ENCODE results near the gene DLK1.

Gene DLK1

DNA sequence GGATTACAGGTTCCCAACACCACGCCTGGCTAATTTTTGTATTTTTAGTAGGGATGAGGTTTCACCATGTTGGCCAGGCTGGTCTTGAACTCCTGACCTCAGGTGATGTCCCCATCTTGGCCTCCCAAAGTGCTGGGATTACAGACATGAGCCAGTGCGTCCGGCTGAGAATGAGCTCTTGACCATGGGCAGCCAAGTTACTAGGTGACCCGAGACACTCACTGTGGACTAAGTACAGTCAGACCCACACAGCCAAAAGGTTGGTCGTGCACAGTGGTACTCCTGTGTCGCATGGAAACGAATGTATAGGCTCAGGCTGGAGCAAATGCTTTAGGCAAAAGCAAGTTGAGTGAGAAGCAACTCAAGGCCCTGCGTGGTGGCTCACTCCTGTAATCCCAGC is 21.0 kb downstream of the DLK1 start:
- no peak for DNase-seq (ENCODE audit: low read depth)
- no peak overlapping the region for H3K4me3 ChIP-seq (ENCODE audit: low read depth, low read length)

DNA sequence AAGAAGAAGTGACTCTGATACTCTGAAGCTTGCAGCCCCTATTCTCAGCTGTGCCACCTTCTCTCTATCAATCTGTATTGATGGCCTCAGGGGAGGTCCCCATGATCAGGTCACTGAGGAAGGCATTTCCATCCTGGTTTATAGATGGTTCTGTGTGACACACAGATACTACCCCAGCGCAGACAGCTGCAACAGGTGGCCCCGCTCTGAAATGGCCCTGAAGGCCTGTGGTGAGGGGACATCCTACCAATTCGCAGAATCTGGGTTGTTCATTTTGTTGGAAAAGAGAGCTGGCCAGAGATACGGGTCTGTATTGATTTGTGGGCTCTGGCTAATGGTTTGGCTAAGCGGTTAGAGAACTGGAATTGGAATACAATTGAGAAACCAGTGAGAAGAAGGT is 21.7 kb downstream of the DLK1 start:
- no peak overlapping the region for H3K4me3 ChIP-seq (ENCODE audit: low read depth, low read length)
- DNase-seq (ENCODE audit: low read depth): no peak

DNA sequence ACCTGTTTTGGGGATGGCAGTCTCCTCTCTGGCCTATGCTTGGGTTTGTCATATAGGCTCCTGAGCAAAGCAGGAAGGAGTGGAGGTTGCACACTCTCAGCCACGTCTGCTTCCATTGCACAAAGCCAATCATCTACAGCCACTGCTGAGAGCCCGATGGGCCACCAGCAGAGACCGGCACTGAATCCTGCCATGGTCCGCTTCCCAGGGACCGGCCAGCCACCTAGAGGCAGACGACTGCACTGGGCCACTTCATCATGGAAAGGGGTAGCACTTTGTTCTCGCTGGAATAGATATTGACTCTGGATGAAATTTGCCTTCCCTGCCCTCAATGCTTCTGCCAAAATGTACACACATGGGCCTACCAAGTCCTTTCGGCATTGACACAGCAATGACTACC is 22.3 kb downstream of the DLK1 start:
- no peak for DNase-seq (ENCODE audit: low read depth)

DNA sequence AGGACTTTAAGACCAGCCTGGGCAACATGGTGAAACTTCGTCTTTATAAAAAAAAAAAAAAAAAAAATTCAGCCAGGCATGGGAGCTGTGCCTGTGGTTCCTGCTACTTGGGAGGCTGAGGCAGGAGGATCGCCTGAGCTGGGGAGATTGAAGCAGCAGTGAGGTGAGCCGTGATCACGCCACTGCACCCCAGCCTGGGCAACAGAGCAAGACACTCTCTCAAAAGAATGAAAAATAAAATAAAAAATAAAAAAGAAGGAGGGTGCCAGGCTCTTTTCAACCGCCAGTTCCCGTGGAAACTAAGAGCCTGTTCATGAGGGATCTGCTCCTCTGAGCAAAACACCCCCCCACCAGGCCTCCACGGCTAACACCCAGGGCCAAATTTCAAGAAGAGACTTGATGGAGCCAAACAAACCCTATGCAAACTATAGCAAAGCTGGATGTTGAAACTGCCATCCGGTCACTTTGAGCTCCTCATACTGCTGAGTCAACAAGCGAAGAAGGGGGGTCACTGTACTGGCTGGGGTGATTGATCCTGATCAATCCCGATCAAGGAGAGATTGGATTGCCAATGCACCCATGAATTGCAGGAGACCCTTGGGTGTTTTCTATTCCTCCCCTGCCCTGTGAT is 23.4 kb downstream of the DLK1 start:
- H3K4me3 ChIP-seq (ENCODE audit: low read depth, low read length): no peak overlapping the region
- DNase-seq (ENCODE audit: low read depth): no peak

More for the DNA sequence above, 22.3 kb downstream of the DLK1 start:
- H3K4me3 ChIP-seq (ENCODE audit: low read depth, low read length): no peak overlapping the region

DNA sequence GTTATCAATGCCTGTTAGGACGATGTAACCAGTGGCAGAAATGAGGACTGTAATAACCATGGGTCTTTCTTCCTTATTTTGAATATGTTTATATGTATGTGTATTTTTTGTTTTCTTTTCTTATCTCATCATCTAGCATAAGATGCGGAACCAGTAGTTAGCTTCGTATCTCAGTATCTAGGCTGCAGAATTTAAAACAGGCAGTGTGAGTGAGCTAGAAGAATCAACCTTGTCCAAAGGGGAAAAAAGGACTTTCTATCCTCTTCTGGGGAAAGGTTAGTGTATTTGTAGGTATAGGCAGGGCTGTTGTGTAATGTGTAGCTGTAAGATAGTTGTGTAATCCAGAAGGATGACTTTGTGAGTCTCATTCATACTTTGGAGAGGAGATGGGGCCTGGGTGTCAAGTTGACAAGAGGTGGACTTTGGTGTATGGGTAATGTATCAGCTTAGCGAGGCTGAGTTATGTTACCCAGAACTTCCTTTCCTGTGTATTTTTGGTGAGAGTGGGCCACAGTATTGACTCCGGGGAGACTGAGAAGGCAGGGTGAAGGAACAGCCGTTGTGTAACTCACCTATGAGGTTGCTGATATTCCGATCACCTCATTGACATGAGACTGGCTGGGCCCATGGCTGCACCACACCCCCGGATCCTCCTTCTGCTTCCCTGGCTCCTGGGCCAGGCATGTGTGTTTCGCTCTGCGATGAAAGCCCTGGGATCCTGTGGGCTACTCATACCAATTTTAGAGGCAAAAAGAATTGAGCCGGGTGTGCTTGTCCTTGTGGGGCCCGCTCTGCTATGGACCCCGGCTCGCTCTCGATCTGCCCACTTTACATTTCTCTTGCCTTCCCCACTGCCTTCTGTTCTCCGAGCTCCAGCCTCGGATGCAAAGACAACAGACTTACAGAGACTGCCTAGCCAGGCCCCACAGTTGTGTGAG is 24.3 kb downstream of the DLK1 start:
- no peak overlapping the region for H3K4me3 ChIP-seq (ENCODE audit: low read depth, low read length)
- DNase-seq (ENCODE audit: low read depth): no peak

DNA sequence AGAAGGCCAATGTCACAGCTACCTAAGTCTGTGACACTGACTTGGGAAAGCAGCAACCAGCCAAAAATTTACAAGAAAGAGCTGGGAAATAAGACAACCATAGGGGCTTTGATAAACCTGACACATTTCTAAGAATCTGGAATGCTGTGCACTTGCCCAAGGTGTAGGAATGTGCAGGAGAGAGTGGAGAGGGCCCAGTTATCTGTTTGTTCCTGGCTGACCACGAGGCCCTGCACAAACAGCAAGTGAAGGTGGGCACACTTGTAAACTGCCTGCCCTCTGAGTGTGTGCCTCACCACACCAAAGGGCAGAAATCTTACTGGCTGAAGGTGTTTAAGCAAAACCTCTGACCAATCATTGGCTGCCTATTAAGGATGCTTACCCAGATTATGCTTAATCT is 27.3 kb downstream of the DLK1 start:
- no peak overlapping the region for H3K4me3 ChIP-seq (ENCODE audit: low read depth, low read length)
- no peak for DNase-seq (ENCODE audit: low read depth)

DNA sequence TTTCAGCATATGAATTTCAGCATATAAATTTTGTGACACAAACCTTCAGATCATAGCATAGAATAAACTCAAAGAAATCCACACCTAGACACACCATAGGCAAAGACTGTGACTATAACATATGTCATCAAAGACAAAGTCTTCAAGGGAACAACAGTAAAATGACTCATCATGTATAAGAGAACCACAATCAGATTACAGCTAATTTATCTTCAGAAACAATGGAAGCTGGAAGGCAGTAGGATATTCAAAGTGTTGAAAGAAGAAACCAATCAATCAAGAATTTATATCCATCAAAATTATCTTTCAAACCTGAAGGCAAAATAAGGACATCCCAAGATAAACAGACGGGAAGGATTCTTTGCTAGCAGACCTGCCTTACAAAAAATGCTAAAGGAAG is 29.0 kb downstream of the DLK1 start:
- no peak for DNase-seq (ENCODE audit: low read depth)
- H3K4me3 ChIP-seq (ENCODE audit: low read depth, low read length): no peak overlapping the region

DNA sequence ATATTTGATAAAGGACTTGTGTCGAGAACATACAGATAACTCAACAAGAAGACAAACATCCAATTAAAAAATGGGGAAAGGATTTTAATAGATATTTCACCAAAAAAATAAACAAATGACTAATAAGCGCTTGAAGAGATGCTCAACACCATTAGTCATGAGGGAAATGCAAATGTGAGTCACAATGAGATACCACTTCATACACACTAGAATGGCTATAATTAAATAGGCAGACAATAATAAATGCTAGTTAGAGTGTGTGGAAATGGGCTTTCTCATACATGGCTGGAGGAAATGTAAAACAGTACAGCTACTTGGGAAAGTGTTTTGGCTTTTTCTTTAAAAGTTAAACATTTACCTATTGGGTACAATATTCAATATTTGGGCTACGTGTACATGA is 34.8 kb downstream of the DLK1 start:
- DNase-seq (ENCODE audit: low read depth): peak; percentile 45
- H3K4me3 ChIP-seq (ENCODE audit: low read depth, low read length): no peak overlapping the region

DNA sequence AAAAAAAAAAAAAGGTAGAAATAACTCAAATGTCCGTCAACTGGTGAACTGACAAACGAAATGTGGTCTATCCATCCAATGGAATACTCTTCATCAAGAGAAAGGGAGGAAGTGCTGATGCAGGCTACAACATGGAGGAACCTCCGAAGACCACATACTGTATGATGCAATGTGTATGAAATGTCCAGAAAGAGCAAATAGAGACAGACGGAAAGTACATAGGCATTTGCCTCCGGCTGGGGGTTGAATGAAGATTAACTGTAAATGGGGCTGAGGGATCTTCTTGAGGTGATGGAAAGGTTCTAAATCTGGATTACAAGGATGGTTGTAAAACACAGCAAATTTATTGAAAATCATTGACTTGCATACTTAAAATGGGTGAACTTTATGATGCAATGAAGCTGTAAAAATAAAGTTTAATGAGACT is 35.4 kb downstream of the DLK1 start:
- DNase-seq (ENCODE audit: low read depth): peak; percentile 17
- H3K4me3 ChIP-seq (ENCODE audit: low read depth, low read length): no peak overlapping the region

DNA sequence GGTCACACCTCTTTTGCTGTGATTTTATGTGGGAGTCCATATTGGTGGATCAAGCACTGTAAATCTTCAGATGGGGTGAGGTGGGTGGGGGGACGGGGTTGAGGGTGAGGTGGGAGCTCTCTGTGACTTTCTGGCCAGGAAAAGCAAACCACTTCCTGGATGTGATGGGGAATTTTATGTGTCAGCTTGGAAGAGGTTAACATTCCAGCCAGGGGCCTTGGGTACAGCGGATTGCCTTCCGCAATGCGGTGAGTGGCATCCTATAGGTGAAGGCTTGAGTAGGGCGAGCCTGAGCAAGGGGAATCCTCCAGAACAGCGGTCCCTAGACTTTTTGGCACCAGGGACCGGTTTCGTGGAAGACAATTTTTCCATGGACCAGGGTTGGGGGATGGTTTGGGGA is 36.2 kb downstream of the DLK1 start:
- no peak overlapping the region for H3K4me3 ChIP-seq (ENCODE audit: low read depth, low read length)
- DNase-seq (ENCODE audit: low read depth): no peak

DNA sequence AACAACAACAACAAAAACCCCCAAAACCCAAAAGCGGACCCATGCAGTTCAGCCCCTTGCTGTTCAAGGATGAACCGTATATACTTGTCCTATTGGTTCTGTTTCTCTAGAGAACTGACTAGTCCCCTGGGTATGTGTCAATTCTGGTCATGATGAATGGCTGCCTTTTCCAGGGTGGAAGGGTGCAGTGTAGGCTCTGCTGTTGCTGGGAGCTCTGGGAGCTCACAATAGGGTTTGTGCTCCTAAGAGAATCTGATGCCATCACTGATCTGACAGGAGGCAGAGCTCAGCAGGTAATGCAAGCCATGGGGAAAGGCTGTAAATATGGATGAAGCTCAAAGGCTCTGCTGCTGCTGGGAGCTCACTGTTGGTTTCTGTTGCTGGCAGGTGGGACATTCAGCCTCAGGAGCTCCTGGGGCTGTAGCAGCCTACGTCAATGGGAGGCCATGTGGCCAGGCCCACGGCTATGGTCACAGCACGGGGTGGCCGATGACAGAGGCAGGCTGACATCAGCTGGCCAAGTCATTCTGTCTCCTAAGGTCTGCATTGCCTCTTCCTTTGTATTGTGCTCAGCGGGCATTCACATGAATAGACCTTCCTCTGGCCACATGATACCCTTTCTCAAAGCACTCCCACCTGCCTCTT is 37.9 kb downstream of the DLK1 start:
- no peak for DNase-seq (ENCODE audit: low read depth)
- H3K4me3 ChIP-seq (ENCODE audit: low read depth, low read length): no peak overlapping the region

DNA sequence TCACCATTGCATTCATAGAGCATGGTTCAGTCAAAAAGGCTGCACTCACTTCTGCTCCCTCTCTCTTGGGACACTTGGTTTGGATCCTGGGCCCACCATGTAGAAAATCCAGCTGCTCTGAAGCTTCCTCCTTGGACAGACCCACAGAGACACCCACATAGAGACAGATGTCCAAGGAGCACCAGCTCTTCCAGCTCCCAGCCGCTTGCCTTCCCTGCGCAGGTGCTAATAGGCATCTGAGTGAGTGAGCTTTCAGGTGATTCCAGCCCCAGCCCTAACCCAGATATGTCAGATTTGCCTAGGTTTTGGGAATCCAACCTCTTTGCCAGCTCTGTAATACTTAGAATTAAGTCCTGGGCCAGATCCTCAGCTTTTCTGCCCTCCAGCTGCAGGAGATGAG is 38.6 kb downstream of the DLK1 start:
- no peak for DNase-seq (ENCODE audit: low read depth)
- no peak overlapping the region for H3K4me3 ChIP-seq (ENCODE audit: low read depth, low read length)

DNA sequence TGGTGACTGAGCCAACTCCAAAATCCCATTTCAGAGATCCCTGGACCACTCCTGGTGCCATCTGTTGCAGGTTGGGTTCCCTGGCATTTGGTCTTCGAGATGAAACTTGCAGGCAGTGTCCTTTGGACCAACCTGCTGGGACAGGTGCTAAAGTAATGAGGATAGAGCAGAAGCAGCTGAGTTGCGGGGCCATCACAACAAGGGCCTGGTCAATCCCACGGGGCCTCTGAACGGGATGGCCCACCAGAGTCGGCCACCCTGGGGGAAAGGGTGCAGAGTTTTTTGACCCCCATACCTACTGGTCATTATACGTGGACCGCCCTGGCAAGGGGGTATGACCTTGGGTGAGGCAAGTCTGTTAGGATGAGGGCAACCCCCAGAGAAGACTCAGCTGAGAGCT is 39.3 kb downstream of the DLK1 start:
- no peak for DNase-seq (ENCODE audit: low read depth)
- H3K4me3 ChIP-seq (ENCODE audit: low read depth, low read length): no peak overlapping the region

DNA sequence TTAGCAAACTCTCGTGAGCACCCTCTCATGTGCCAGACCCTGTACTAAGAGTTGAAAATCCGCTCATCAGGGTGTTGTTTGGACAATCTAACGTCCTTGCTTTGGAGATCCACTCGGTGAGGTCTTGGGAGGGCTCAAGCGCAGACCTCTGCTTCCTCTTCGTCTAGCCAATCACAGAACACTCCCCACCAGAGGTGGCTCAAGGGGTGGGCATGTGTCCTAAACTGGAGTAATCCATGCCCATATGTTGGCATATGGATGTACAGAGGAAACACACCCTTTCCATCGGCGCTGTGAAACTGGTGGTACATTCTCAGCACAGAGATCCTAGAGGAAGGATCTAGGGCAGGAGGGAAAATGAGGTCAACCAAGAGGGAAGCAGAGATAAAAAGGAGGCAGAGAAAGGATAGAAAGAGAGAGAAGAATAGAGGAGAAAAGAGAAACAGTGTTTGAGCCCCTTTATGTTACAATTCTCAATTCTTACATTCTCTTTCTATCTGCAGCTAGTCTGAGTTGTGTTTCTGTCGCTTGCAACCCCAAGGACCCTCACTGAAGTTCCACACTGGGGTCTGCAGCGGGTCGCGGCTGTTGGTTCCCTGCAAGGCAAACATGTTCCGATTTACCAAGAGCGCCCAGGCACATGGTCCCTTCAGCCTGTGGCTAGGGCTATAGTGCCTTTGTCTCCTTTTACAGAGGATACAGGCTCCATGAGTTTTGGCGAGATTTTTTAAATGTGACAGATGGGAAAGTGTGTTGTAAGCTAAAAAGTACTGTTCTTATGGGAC is 40.5 kb downstream of the DLK1 start:
- H3K4me3 ChIP-seq (ENCODE audit: low read depth, low read length): no peak overlapping the region

DNA sequence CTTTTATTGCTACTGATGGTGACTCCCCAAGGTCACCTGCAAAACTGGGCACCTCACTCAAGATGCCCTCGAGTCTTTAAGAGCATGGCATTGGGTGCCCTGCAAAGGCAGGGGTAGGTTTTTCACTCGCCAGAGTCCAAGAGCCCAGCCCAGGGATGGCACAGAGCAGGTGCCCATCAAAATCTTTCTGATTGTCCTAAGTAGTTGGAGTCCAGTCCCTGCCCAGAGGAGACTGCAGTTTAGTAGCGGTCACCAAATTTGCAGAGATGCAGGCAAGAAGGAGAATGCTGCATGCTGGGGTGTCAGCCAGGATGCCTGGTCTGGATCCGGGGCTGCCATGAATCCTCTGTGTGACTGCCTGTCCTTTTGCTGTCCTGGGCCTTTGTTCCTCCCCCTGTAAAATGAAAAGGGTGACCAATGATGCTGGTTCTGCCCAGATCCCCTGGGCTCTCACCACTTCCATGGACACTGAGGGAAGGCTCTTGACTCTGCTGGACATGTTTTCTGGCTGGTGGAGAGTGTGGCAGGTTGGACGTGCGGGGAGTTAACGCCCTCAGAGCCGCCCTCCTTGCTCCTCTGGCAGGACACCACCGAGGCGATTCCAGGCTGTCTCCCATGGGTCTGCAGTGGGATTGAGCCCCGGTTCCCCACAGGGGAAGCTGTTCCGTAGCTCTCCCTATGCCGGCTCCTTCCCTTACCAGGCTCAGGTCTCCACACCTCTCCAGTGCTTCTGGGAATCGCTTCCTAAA is 41.3 kb downstream of the DLK1 start:
- no peak for DNase-seq (ENCODE audit: low read depth)
- H3K4me3 ChIP-seq (ENCODE audit: low read depth, low read length): no peak overlapping the region

More for the DNA sequence above, 40.5 kb downstream of the DLK1 start:
- DNase-seq (ENCODE audit: low read depth): no peak

DNA sequence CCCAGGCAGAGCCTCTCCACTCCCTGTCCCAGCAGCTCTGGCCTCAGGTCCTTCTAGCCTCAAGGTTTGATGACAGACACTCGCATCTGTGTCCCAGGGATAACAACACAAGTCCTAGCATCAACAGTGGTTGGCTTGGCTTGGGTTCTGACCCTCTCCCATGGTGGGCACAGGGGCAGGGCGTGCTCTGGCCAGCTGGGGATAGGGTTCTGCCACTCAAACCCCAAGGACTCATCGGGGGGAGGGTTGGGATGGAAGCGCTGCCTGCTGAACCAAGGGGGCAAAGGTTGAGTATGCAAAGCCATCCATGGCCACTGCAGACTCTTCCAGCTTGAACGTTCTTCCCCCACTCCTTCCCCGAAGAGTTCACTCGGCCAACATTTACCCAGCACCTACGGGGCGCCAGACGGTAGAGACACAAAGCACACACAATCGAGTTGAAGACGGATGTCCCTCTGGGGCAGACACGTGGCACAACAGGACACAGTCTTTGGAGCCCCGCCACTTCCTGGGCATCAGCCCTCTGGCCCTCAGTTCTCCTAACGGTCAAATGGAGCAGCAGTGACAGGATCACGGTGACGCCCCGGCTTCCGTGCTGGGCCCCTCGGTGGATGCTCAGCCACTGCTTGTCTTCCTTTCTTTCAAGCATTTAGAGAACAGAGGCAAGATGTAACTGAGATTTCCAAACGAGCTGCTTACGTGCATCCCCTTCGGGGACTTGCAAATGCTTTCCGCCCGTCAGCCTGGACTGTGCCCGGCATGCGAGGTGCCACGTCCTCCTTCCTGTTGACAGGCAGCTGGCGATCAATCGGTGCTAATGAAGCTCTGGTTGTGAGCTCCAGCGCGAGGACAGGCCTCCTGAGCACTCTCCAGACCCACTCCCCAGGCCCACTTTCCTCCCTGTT is 42.6 kb downstream of the DLK1 start:
- H3K4me3 ChIP-seq (ENCODE audit: low read depth, low read length): no peak overlapping the region
- DNase-seq (ENCODE audit: low read depth): no peak

DNA sequence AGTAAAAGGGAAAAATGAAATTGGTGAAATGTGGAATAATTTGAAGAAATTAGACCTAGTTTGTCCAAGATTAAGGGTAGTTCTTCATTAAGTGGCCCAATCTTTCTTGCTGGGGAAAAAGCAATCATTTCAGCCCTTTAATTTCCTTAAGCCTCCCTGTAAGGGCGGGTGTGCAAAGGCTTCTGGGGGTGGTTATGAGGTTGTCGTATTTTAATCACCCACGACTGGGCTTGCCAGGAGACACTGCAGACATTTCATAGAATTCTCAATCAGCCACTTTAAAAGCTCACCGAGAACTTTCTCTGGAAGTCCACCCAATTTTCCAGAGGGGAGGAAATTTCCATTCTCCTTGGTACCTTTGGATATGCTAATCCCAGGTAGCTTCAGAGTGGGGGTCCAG is 43.4 kb downstream of the DLK1 start:
- no peak overlapping the region for H3K4me3 ChIP-seq (ENCODE audit: low read depth, low read length)
- DNase-seq (ENCODE audit: low read depth): no peak

DNA sequence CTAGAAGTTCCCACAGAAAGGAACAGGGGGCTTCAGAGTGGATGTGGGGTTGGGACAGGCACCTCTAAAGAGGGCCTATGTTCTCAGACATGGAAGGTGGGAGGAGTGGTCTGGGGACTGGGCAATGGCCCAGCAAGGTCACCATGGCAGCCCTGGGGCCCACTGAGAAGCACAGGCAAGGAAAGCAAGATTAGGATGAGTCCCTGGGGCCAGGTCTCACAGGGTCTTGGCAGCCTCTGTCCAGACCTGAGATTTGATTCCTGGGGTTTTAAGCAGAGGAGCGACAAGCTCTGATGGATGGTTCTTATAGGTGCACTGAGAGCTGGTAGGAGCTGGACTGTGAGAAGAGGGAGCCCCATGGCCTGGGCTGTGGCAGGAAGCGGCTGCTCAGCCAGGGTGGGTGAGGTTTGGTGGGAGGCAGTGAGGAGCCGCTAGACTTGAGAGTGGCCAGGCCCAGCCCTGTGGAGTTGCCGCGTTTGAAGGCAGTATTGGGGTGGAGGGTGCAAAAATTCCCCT is 44.0 kb downstream of the DLK1 start:
- no peak overlapping the region for H3K4me3 ChIP-seq (ENCODE audit: low read depth, low read length)
- no peak for DNase-seq (ENCODE audit: low read depth)

Measured in skeletal muscle cell (primary cell).